Subcutaneous abdominal adipose tissue (tissue), 5 donors: Measurements from ENCODE around the gene MRPL54.
"Not testable (repeated sequence)": the region's sequence is repeated elsewhere in the genome, so short reads cannot be mapped to it uniquely, and the experiment has no call there.

Source experiments
- H3K27ac ChIP-seq: one replicate; pipeline ENCODE4 v1.7.0; 2013; ENCODE audit warnings: low read depth, mild to moderate bottlenecking, inconsistent platforms, low read length, moderate library complexity
- H3K27me3 ChIP-seq, 5 donors: one replicate each; pipeline ENCODE4 v1.7.0; 2013; ENCODE audit warnings: low read length in 5 of 5, inconsistent platforms in 1 of 5; ENCODE audit not compliant: control insufficient read depth in 5 of 5, insufficient read depth in 4 of 5
- H3K36me3 ChIP-seq, 5 donors: one replicate each; pipeline ENCODE4 v1.7.0; 2013; ENCODE audit warnings: low read length in 5 of 5; ENCODE audit not compliant: control insufficient read depth in 5 of 5, insufficient read depth in 5 of 5
- H3K4me1 ChIP-seq, 5 donors: one replicate each; pipeline ENCODE4 v1.7.0; 2013; ENCODE audit warnings: low read length in 5 of 5, mild to moderate bottlenecking in 3 of 5, moderate library complexity in 1 of 5; ENCODE audit not compliant: control insufficient read depth in 5 of 5, insufficient read depth in 5 of 5
- H3K4me3 ChIP-seq, 5 donors: one replicate each; pipeline ENCODE4 v1.7.0; 2013; ENCODE audit warnings: low read length in 5 of 5, low read depth in 1 of 5
- H3K9ac ChIP-seq, 5 donors: one replicate each; pipeline ENCODE4 v1.7.0; 2013; ENCODE audit warnings: low read length in 5 of 5, mild to moderate bottlenecking in 4 of 5, moderate library complexity in 3 of 5
- H3K9me3 ChIP-seq, 5 donors: one replicate each; pipeline ENCODE4 v1.7.0; 2013; ENCODE audit warnings: low read length in 5 of 5; ENCODE audit not compliant: control insufficient read depth in 5 of 5
- donor health status: healthy.
- donor health status: healthy.
- donor health status: healthy.
- donor health status: healthy.
- donor health status: healthy.

MRPL54 gene

GRCh38 chr19:3807131-3807480, 44.6 kb downstream of the MRPL54 start:
- Histone ChIP-seq H3K4me3 (no peak overlapping the region), H3K36me3 (no peaks in the 10 kb centered on the region), H3K27ac (no peak overlapping the region), H3K27me3 (peaks cover 3 to 21% (median 16%) of the 10 kb centered on the region in 5 donors), H3K9ac (no peak overlapping the region), H3K9me3 (peaks cover 0 to 9% (median 0%) of the 10 kb centered on the region in 5 donors), H3K4me1 (peaks cover 0 to 8% (median 0%) of the 10 kb centered on the region in 5 donors)

- no peak overlapping the region for H3K27ac ChIP-seq
- H3K4me1 ChIP-seq = peaks cover 0 to 14% (median 0%) of the 10 kb centered on the region in 5 donors
- peaks cover 0 to 9% (median 0%) of the 10 kb centered on the region in 5 donors for H3K9me3 ChIP-seq
- H3K27me3 ChIP-seq = peaks cover 3 to 21% (median 13%) of the 10 kb centered on the region in 5 donors
- H3K4me3 ChIP-seq = no peak overlapping the region
- no peaks in the 10 kb centered on the region for H3K36me3 ChIP-seq
- H3K9ac ChIP-seq = no peak overlapping the region
Measured at GRCh38 chr19:3807574-3808354, 45.3 kb downstream of the MRPL54 start.

- peaks cover 0 to 9% (median 0%) of the 10 kb centered on the region in 5 donors for H3K9me3 ChIP-seq
- H3K4me1 ChIP-seq = peaks cover 0 to 22% (median 8%) of the 10 kb centered on the region in 5 donors
- no peaks in the 10 kb centered on the region for H3K36me3 ChIP-seq
- H3K27me3 ChIP-seq = peaks cover 3 to 18% (median 8%) of the 10 kb centered on the region in 5 donors
- no peak overlapping the region for H3K9ac ChIP-seq
- no peak overlapping the region for H3K27ac ChIP-seq
- H3K4me3 ChIP-seq = no peak overlapping the region
Measured at GRCh38 chr19:3808420-3809143, 46.1 kb downstream of the MRPL54 start.

- Histone ChIP-seq H3K4me3 (no peak overlapping the region), H3K27ac (no peak overlapping the region), H3K4me1 (peaks cover 0 to 25% (median 9%) of the 10 kb centered on the region in 5 donors), H3K9ac (no peak overlapping the region), H3K36me3 (no peaks in the 10 kb centered on the region), H3K9me3 (peaks cover 0 to 9% (median 0%) of the 10 kb centered on the region in 5 donors), H3K27me3 (peaks cover 1 to 13% (median 6%) of the 10 kb centered on the region in 5 donors)
Measured at GRCh38 chr19:3809881-3810707, 47.6 kb downstream of the MRPL54 start.

- peaks cover 0 to 13% (median 6%) of the 10 kb centered on the region in 5 donors for H3K27me3 ChIP-seq
- no peak overlapping the region for H3K9ac ChIP-seq
- H3K4me1 ChIP-seq = peaks cover 0 to 25% (median 9%) of the 10 kb centered on the region in 5 donors
- H3K36me3 ChIP-seq = no peaks in the 10 kb centered on the region
- H3K9me3 ChIP-seq = peaks cover 0 to 9% (median 0%) of the 10 kb centered on the region in 5 donors
- no peak overlapping the region for H3K27ac ChIP-seq
- H3K4me3 ChIP-seq = no peak overlapping the region
Measured at GRCh38 chr19:3810708-3811355, 48.4 kb downstream of the MRPL54 start.

GRCh38 chr19:3813473-3814392, 51.3 kb downstream of the MRPL54 start:
- Histone ChIP-seq H3K9ac (peak overlapping the region in 1 of 5 donors; percentile 25), H3K27me3 (peaks cover 4 to 9% (median 7%) of the 10 kb centered on the region in 5 donors), H3K4me1 (peaks cover 0 to 34% (median 12%) of the 10 kb centered on the region in 5 donors), H3K36me3 (no peaks in the 10 kb centered on the region), H3K27ac (no peak overlapping the region), H3K4me3 (no peak overlapping the region), H3K9me3 (no peaks in the 10 kb centered on the region)

- Histone ChIP-seq H3K27ac (no peak overlapping the region), H3K9ac (no peak overlapping the region), H3K9me3 (no peaks in the 10 kb centered on the region), H3K4me1 (peaks cover 0 to 39% (median 14%) of the 10 kb centered on the region in 5 donors), H3K27me3 (peaks cover 4 to 9% (median 6%) of the 10 kb centered on the region in 5 donors), H3K36me3 (no peaks in the 10 kb centered on the region), H3K4me3 (no peak overlapping the region)
Measured at GRCh38 chr19:3814648-3815047, 52.2 kb downstream of the MRPL54 start.

GRCh38 chr19:3816148-3816547, 53.7 kb downstream of the MRPL54 start:
- not testable (repeated sequence) for H3K9me3 ChIP-seq, H3K4me3 ChIP-seq, H3K27me3 ChIP-seq, H3K36me3 ChIP-seq, H3K9ac ChIP-seq, H3K27ac ChIP-seq
- H3K4me1 ChIP-seq = peaks cover 0 to 34% (median 14%) of the 10 kb centered on the region in 5 donors
